Spleen (tissue), 11 donors: ENCODE results near the gene LYL1. TPM values are rescaled to one million over a fixed set of nuclear protein-coding genes. Genes with fewer than 3 reads are reported as not detected.

Experiments
- DNase-seq: peaks from one replicate; pipeline ENCODE4 v3.0.0-alpha.2; 2020
- H3K27ac ChIP-seq, 8 donors: fragments of 200-600 bp; sonication (generic) in 7 of 8; 1 replicate in 4 of 8; 2 replicates in 4 of 8; pipeline versions ENCODE4 v1.5.0 to v1.8.0; 2016 to 2021; ENCODE audit warnings: inconsistent platforms in 4 of 8, mild to moderate bottlenecking in 4 of 8, moderate library complexity in 1 of 8
- H3K27me3 ChIP-seq, 7 donors: fragments of 200-600 bp; sonication (generic) in 6 of 7; replicated peaks in 1 of 7; 1 replicate in 4 of 7; 2 replicates in 3 of 7; pipeline versions ENCODE4 v1.5.0 to v1.8.0; 2016 to 2021; ENCODE audit warnings: inconsistent platforms in 3 of 7, mild to moderate bottlenecking in 1 of 7
- H3K36me3 ChIP-seq, 6 donors: fragments of 200-600 bp; sonication (generic) in 5 of 6; 1 replicate in 4 of 6; 2 replicates in 2 of 6; pipeline versions ENCODE4 v1.5.0 to v1.8.0; 2016 to 2021; ENCODE audit warnings: inconsistent platforms in 2 of 6
- H3K4me1 ChIP-seq, 6 donors: fragments of 200-600 bp; sonication (generic) in 5 of 6; 1 replicate in 3 of 6; 2 replicates in 3 of 6; pipeline versions ENCODE4 v1.5.0 to v1.8.0; 2016 to 2021; ENCODE audit warnings: inconsistent platforms in 3 of 6
- H3K4me3 ChIP-seq, 8 donors: fragments of 200-600 bp; sonication (generic) in 7 of 8; 1 replicate in 4 of 8; 2 replicates in 4 of 8; pipeline versions ENCODE4 v1.5.0 to v1.8.0; 2016 to 2021; ENCODE audit warnings: inconsistent platforms in 4 of 8, mild to moderate bottlenecking in 4 of 8, moderate library complexity in 2 of 8
- H3K9me3 ChIP-seq, 8 donors: fragments of 200-600 bp; sonication (generic) in 7 of 8; 1 replicate in 4 of 8; 2 replicates in 4 of 8; pipeline versions ENCODE4 v1.5.0 to v1.8.0; 2016 to 2021; ENCODE audit warnings: inconsistent platforms in 4 of 8
- CTCF ChIP-seq, 11 experiments: fragments of 200-600 bp in 7 of 11; fragments of 450-650 bp in 4 of 11; sonication (generic) in 4 of 11; IDR thresholded peaks in 8 of 11; conservative IDR thresholded peaks in 3 of 11; 1 replicate in 7 of 11; 2 replicates in 4 of 11; pipeline versions ENCODE4 v1.4.0 to v1.8.0; 2016 to 2021; ENCODE audit warnings: antibody characterized with exemption in 11 of 11, inconsistent platforms in 4 of 11, mild to moderate bottlenecking in 1 of 11
- POLR2A ChIP-seq, 3 donors: fragments of 450-650 bp; IDR thresholded peaks; one replicate each; pipeline ENCODE4 v1.5.1; 2017; ENCODE audit warnings: antibody characterized with exemption in 3 of 3, mild to moderate bottlenecking in 1 of 3
- POLR2AphosphoS5 ChIP-seq, 3 donors: sonication (generic); formaldehyde crosslinking; IDR thresholded peaks; one replicate each; pipeline ENCODE4 v1.5.1; 2017; ENCODE audit warnings: antibody characterized with exemption in 3 of 3
- WGBS, 5 donors: extraction: QIAGEN DNeasy Blood & Tissue Kit in 3 of 5; methylation state at CpG; one replicate each; pipeline versions ENCODE4 v1.1.5 to v1.1.7; 2013 to 2018; 5-methylcytosine and 5-hydroxymethylcytosine counted together
- intact Hi-C: fragments of 100-400 bp; cut with DNase I; formaldehyde crosslinking; loops from one replicate; pipeline ENCODE4 v1.15.0; 2023; ENCODE audit warnings: low total_unique reads
- polyA plus RNA-seq, 3 donors: library from polyadenylated mRNA; stranded (reverse); fragments of 200-250 nt; gene quantifications; one replicate each; pipeline ENCODE4 v1.2.1, GENCODE V29; 2013
- total RNA-seq, 7 donors: library from RNA; depleted of rRNA in 3 of 7; stranded (reverse); fragments of >200 nt in 3 of 7; fragmentation: NEBNext Ultra II Directional in 4 of 7; extraction: Animal tissue kit (Norgen Biotek cat#: 25700) in 4 of 7; gene quantifications; one replicate each; pipeline versions ENCODE4 v1.1.0 to v1.2.1, GENCODE V29; 2016 to 2021
- donor health status: healthy with polysubstance abuse.
- donor health status: DM: no; HTN: no; CAD: no; lungs with moderate emphysema.
- donor health status: DM: no; HTN: no; CAD: no.
- donor health status: Bipolar disorder and iron deficiency.
- donor health status: healthy.
- donor health status: DM: no; HTN: no; CAD: no.
- donor health status: DM: yes; HTN: yes; CAD: no.

Gene LYL1
- total and polyA plus RNA-seq, 10 donors, result 35.5 to 86.9 (median 59.4) TPM

DNA sequence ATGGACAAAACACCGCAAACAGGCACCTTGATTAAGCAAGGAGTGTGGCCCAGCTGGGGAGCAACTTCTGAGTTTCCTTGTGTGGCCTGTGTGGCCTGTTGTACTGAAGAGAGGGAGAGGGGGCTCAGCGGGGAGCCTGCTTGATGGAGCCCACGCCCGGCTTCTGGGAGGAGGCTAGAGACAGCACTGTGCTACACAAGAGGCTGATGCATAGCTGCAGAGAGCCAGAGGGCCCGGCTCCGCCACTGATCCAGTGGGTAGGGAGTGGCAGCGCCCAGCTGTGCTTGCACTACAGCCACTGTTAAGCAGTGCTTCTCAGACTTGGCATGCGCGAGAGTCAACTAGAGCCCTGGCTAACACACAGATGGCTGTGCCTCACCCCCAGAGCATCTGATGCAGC lies 19.0 kb downstream of the LYL1 start:
- H3K4me1 ChIP-seq, result peaks cover 0 to 22% (median 11%) of the 10 kb centered on the region in 6 donors
- intact Hi-C loops, result no loop called here
- DNase-seq, result no peak
- peaks cover 0 to 17% (median 0%) of the 10 kb centered on the region in 6 donors for H3K36me3 ChIP-seq
- TF ChIP-seq POLR2AphosphoS5 (IDR thresholded peaks at IDR 0.05) (no peak), POLR2A (IDR thresholded peaks at IDR 0.05) (no peak), CTCF (IDR thresholded peaks at IDR 0.05 in 8 of 11, conservative IDR thresholded peaks at IDR 0.05 in 3 of 11) (no peak)
- H3K27ac ChIP-seq, result no peak overlapping the region
- 87 to 96% (median 89%) methylated on average over 6 to 9 of the region's 9 CpGs for WGBS, 5 donors
- no peaks in the 10 kb centered on the region for H3K9me3 ChIP-seq
- no peaks in the 10 kb centered on the region for H3K27me3 ChIP-seq
- H3K4me3 ChIP-seq, result no peak overlapping the region

GRCh38 chr19:13083008-13083404 lies 19.7 kb downstream of the LYL1 start:
- Histone ChIP-seq H3K36me3 (peaks cover 0 to 22% (median 0%) of the 10 kb centered on the region in 6 donors), H3K4me1 (peaks cover 0 to 22% (median 11%) of the 10 kb centered on the region in 6 donors), H3K27ac (no peak overlapping the region), H3K27me3 (no peaks in the 10 kb centered on the region), H3K4me3 (no peak overlapping the region), H3K9me3 (no peaks in the 10 kb centered on the region)
- DNase-seq, result no peak
- intact Hi-C loops, result no loop called here
- TF ChIP-seq POLR2AphosphoS5 (IDR thresholded peaks at IDR 0.05), result no peak
- WGBS, 5 donors, result 73 to 89% (median 76%) methylated on average over 5 to 7 of the region's 7 CpGs

DNA sequence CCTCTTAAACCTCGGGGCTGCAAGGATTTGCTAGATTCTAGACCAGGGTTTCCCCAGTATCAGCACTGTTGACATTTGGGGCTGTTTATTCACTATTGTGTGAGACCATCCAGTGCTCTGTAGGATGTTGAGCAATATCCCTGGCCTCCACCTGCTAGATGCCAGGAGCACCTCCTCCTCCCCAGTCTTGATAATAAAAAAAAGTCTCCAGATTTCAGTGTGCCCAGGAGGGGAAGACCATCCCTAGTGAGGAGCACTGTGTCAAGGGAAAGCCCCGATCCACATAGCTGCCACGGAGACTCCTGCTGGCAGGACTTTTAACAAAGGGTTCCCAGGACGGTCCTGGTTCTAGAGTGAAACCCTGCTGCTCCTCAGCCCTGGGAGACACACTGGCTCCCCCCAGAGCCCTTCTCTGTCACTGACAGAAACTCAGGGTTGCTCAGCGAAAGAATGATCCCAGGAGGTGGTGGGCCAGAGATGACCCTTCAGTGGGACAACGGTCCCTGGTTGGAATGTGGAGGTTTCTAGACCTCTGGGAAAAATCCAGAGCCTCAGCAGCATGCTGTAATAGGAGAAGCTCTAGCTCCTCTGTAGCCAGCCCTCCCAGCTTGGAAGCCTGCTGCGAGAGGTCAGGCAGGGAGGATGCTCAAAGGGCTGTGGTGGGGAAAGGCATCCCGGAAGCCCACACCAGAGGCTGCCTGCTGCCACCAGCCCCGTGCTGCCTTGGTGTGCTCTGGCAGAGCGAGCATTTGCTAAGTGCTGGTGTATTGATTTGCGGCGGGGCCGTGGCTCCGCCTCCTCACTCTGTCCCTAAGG lies 20.3 kb downstream of the LYL1 start:
- Histone ChIP-seq H3K27ac (no peak overlapping the region), H3K4me1 (peaks cover 0 to 22% (median 11%) of the 10 kb centered on the region in 6 donors)
- TF ChIP-seq POLR2AphosphoS5 (IDR thresholded peaks at IDR 0.05) (no peak), POLR2A (IDR thresholded peaks at IDR 0.05) (no peak), CTCF (IDR thresholded peaks at IDR 0.05 in 8 of 11, conservative IDR thresholded peaks at IDR 0.05 in 3 of 11) (no peak)

GRCh38 chr19:13079542-13079986 lies 23.1 kb downstream of the LYL1 start:
- no peaks in the 10 kb centered on the region for H3K9me3 ChIP-seq
- H3K4me3 ChIP-seq, result no peak overlapping the region
- H3K36me3 ChIP-seq, result peaks cover 0 to 47% (median 0%) of the 10 kb centered on the region in 6 donors
- H3K27me3 ChIP-seq, result no peaks in the 10 kb centered on the region
- no peak for TF ChIP-seq POLR2AphosphoS5 (IDR thresholded peaks at IDR 0.05)
- TF ChIP-seq CTCF (IDR thresholded peaks at IDR 0.05 in 8 of 11, conservative IDR thresholded peaks at IDR 0.05 in 3 of 11), result no peak
- no peak for TF ChIP-seq POLR2A (IDR thresholded peaks at IDR 0.05)
- 36 to 52% (median 46%) methylated on average over 16 of the region's 16 CpGs for WGBS, 5 donors
- H3K27ac ChIP-seq, result peak overlapping the region in 1 of 8 donors; percentile 33
- intact Hi-C loops, result no loop called here
- DNase-seq, result no peak
- H3K4me1 ChIP-seq, result peaks cover 0 to 12% (median 3%) of the 10 kb centered on the region in 6 donors

More for the DNA sequence above, 20.3 kb downstream of the LYL1 start:
- Histone ChIP-seq H3K9me3 (no peaks in the 10 kb centered on the region), H3K27me3 (no peaks in the 10 kb centered on the region), H3K4me3 (no peak overlapping the region), H3K36me3 (peaks cover 0 to 29% (median 0%) of the 10 kb centered on the region in 6 donors)
- 71 to 86% (median 79%) methylated on average over 12 to 14 of the region's 14 CpGs for WGBS, 5 donors
- no peak for DNase-seq
- intact Hi-C loops, result no loop called here
